HG03520 (cell line): ENCODE results near the gene CLPTM1.
"Not testable (repeated sequence)": the region's sequence is repeated elsewhere in the genome, so short reads cannot be mapped to it uniquely, and the experiment has no call there.

Experiments used
- ATAC-seq: cut with Tn5 transposase; IDR thresholded peaks from one replicate; pipeline ENCODE4 v1.9.1; 2021; ENCODE audit warnings: mild to moderate bottlenecking, moderate library complexity; ENCODE audit not compliant: unreplicated experiment

Gene CLPTM1

GRCh38 chr19:44954649-44955504 lies at the start of gene CLPTM1:
CLPTM1 (plus strand) TSS chr19:44955380; CDS start chr19:44955396, 16 bp downstream.
- peak; percentile 75 for ATAC-seq

- ATAC-seq = no peak
Observed at GRCh38 chr19:44905437-44906160, 49.6 kb upstream of the CLPTM1 start, which contains the start of gene APOE. APOE (plus strand) TSS chr19:44905796; CDS start chr19:44906625, 829 bp downstream.

GRCh38 chr19:44907613-44908012 lies 47.6 kb upstream of the CLPTM1 start:
- ATAC-seq = no peak

- ATAC-seq = no peak
Observed at GRCh38 chr19:44908074-44908835, 46.9 kb upstream of the CLPTM1 start.

GRCh38 chr19:44908836-44909261 lies 46.3 kb upstream of the CLPTM1 start:
- no peak for ATAC-seq

- no peak for ATAC-seq
Observed at GRCh38 chr19:44909775-44910174, 45.4 kb upstream of the CLPTM1 start.

- ATAC-seq = not testable (repeated sequence)
Observed at GRCh38 chr19:44911896-44912295, 43.3 kb upstream of the CLPTM1 start.

GRCh38 chr19:44912854-44913253 lies 42.3 kb upstream of the CLPTM1 start:
- no peak for ATAC-seq

- ATAC-seq = not testable (repeated sequence)
Observed at GRCh38 chr19:44913512-44914432, 41.4 kb upstream of the CLPTM1 start.

- ATAC-seq = peak; percentile 84
Observed at GRCh38 chr19:44914433-44915206, 40.6 kb upstream of the CLPTM1 start, which contains the start of gene APOC1. APOC1 (plus strand) TSS chr19:44914608; CDS start chr19:44914892, 284 bp downstream.

- ATAC-seq = no peak
Observed at GRCh38 chr19:44924243-44924725, 30.9 kb upstream of the CLPTM1 start.

GRCh38 chr19:44925114-44925891 lies 29.9 kb upstream of the CLPTM1 start:
- ATAC-seq = no peak

GRCh38 chr19:44926245-44927077 lies 28.7 kb upstream of the CLPTM1 start:
- ATAC-seq = not testable (repeated sequence)

- ATAC-seq = no peak
Observed at GRCh38 chr19:44927746-44928145, 27.4 kb upstream of the CLPTM1 start.

GRCh38 chr19:44930088-44930487 lies 25.1 kb upstream of the CLPTM1 start:
- no peak for ATAC-seq

- ATAC-seq = no peak
Observed at GRCh38 chr19:44931541-44931940, 23.6 kb upstream of the CLPTM1 start.

- ATAC-seq = no peak
Observed at GRCh38 chr19:44939668-44940067, 15.5 kb upstream of the CLPTM1 start.
